Measurements from ENCODE around the gene LSM2. TPM values are rescaled to one million over a fixed set of nuclear protein-coding genes. Genes with fewer than 3 reads are reported as not detected.

The LSM2 gene
- polyA plus RNA-seq, 1 donor (not counting 4 experiments of a cell fraction or from before 2014, with no cell fraction given) = 46.5 TPM

DNA sequence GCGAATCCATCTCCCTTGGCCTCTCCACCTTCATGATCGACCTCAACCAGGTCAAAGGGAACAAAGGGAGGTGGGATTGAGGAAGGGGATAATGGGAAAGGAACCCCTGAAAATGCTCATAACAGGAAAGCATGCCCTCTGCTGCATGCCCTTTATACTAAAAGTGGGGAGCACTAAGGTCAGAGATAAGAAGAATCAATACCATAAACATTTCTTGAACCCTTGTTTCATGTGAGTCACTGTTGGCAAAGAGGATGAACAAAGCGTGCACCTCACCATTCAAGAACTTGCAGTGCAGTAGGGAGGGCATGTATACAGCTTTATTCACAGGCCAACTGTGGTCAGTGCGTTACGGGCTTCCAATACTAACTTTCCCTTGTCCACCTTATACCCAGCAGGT, 46.0 kb downstream of the LSM2 start:
- Histone ChIP-seq H3K36me3 (ENCODE audit: control insufficient read depth in 2 of 2, extremely low read depth in 1 of 2, insufficient read depth in 2 of 2, low read length in 2 of 2) (peaks cover 6 to 13% of the 10 kb centered on the region in 2 experiments), H3K9ac (ENCODE audit: control insufficient read depth, extremely low read depth, insufficient read depth, low read length) (no peak overlapping the region), H3K4me1 (ENCODE audit: control insufficient read depth, extremely low read depth, insufficient read depth, low read length) (peaks cover 5% of the 10 kb centered on the region), H3K27ac (ENCODE audit: control insufficient read depth, insufficient read depth, low read length) (no peak overlapping the region), H4K20me1 (ENCODE audit: control insufficient read depth, extremely low read depth, insufficient read depth, low read length) (no peaks in the 10 kb centered on the region), H3K4me2 (ENCODE audit: control insufficient read depth, extremely low read depth, insufficient read depth, low read depth, low read length) (no peak overlapping the region), H3K9me3 (ENCODE audit: control insufficient read depth, low read depth, low read length) (no peaks in the 10 kb centered on the region), H3K27me3 (ENCODE audit: control insufficient read depth, extremely low read depth, insufficient read depth, low read length) (no peaks in the 10 kb centered on the region), H3K9me1 (ENCODE audit: control insufficient read depth, extremely low read depth, insufficient read depth, low read length) (no peaks in the 10 kb centered on the region), H3K4me3 (ENCODE audit: control insufficient read depth in 2 of 3, extremely low read depth in 1 of 3, insufficient read depth in 2 of 3, low read depth in 1 of 3, low read length in 3 of 3) (no peak overlapping the region), H2AFZ (ENCODE audit: control insufficient read depth, low read length) (no peak overlapping the region), H3K79me2 (ENCODE audit: control insufficient read depth, insufficient read depth, low read length) (no peaks in the 10 kb centered on the region)
- no peak for TF ChIP-seq EZH2 (IDR thresholded peaks at IDR 0.05; ENCODE audit: low read length)
- TF ChIP-seq CTCF (optimal IDR thresholded peaks at IDR 0.05 in 1 of 3, IDR thresholded peaks at IDR 0.05 in 1 of 3, conservative IDR thresholded peaks at IDR 0.05 in 1 of 3; ENCODE audit: extremely low read depth in 1 of 3, insufficient read depth in 2 of 3, low read length in 3 of 3) = no peak
- DNase-seq (ENCODE audit: low read depth, low spot score) (no peak), FAIRE-seq (no peak)
- dilution Hi-C loops (cut with MboI; ENCODE audit: extremely low pct_ligation_motif_present, low sequenced_read_pairs) = no loop called here

DNA sequence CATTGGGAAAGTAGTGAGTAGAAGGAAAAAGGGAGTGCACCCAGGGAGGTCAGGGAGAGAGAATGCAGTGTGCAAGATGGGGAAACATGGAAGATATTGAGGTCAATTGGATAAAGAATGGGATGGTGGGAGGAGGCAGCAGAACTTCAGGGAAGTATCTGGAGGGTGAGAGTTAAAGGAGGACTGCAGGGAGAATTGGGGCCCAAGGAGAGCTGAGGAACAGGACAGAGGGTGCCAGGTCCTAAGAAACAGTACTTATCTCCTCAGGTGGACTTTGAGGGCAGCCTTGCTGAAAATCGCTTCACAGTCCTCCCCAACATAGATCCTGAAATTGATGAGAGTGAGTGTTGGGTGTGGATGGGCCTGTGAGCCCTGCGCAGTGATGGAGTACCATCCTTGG, 48.5 kb downstream of the LSM2 start:
- dilution Hi-C loops (cut with MboI; ENCODE audit: extremely low pct_ligation_motif_present, low sequenced_read_pairs) = no loop called here
- Histone ChIP-seq H3K36me3 (ENCODE audit: control insufficient read depth in 2 of 2, extremely low read depth in 1 of 2, insufficient read depth in 2 of 2, low read length in 2 of 2) (peaks cover 6 to 13% of the 10 kb centered on the region in 2 experiments), H3K9me1 (ENCODE audit: control insufficient read depth, extremely low read depth, insufficient read depth, low read length) (no peaks in the 10 kb centered on the region), H3K27me3 (ENCODE audit: control insufficient read depth, extremely low read depth, insufficient read depth, low read length) (no peaks in the 10 kb centered on the region), H3K4me2 (ENCODE audit: control insufficient read depth, extremely low read depth, insufficient read depth, low read depth, low read length) (no peak overlapping the region), H3K4me1 (ENCODE audit: control insufficient read depth, extremely low read depth, insufficient read depth, low read length) (peaks cover 2% of the 10 kb centered on the region), H3K79me2 (ENCODE audit: control insufficient read depth, insufficient read depth, low read length) (no peaks in the 10 kb centered on the region), H4K20me1 (ENCODE audit: control insufficient read depth, extremely low read depth, insufficient read depth, low read length) (no peaks in the 10 kb centered on the region), H3K9ac (ENCODE audit: control insufficient read depth, extremely low read depth, insufficient read depth, low read length) (no peak overlapping the region), H3K27ac (ENCODE audit: control insufficient read depth, insufficient read depth, low read length) (no peak overlapping the region), H3K9me3 (ENCODE audit: control insufficient read depth, low read depth, low read length) (no peaks in the 10 kb centered on the region), H3K4me3 (ENCODE audit: control insufficient read depth in 2 of 3, extremely low read depth in 1 of 3, insufficient read depth in 2 of 3, low read depth in 1 of 3, low read length in 3 of 3) (no peak overlapping the region), H2AFZ (ENCODE audit: control insufficient read depth, low read length) (no peak overlapping the region)
- FAIRE-seq = no peak
- no peak for DNase-seq (ENCODE audit: low read depth, low spot score)
- no peak for TF ChIP-seq EZH2 (IDR thresholded peaks at IDR 0.05; ENCODE audit: low read length)
- no peak for TF ChIP-seq CTCF (optimal IDR thresholded peaks at IDR 0.05 in 1 of 3, IDR thresholded peaks at IDR 0.05 in 1 of 3, conservative IDR thresholded peaks at IDR 0.05 in 1 of 3; ENCODE audit: extremely low read depth in 1 of 3, insufficient read depth in 2 of 3, low read length in 3 of 3)
